Measurements from ENCODE around the gene NUP43. TPM values are rescaled to one million over a fixed set of nuclear protein-coding genes. Genes with fewer than 3 reads are reported as not detected.
A peak's percentile ranks its signal among the peaks of the same experiment; 100 is the strongest.
"Not testable (repeated sequence)": the region's sequence is repeated elsewhere in the genome, so short reads cannot be mapped to it uniquely, and the experiment has no call there.

The NUP43 gene
- polyA plus RNA-seq, 3 donors from 2014 or later, result 1.5 to 6.8 (median 2.9) TPM

- Mint-ChIP-seq H3K4me1 (peaks cover 12 to 37% of the 10 kb centered on the region in 2 donors), H3K4me3 (no peak overlapping the region), H3K27ac (peak overlapping the region in 2 of 6 donors; percentile 28 to 62), H3K27me3 (ENCODE audit: low read depth in 3 of 3) (peaks cover 0 to 2% (median 0%) of the 10 kb centered on the region in 3 donors), H3K9me3 (no peaks in the 10 kb centered on the region), H3K36me3 (peaks cover 0 to 4% (median 0%) of the 10 kb centered on the region in 3 donors)
- DNase-seq, result no peak
These were observed 9.3 kb upstream of the NUP43 start for GRCh38 chr6:149755300-149756260.

GRCh38 chr6:149754548-149754947, 8.2 kb upstream of the NUP43 start:
- H3K27me3 Mint-ChIP-seq (ENCODE audit: low read depth in 3 of 3), result peaks cover under 1 to 6% (median 2%) of the 10 kb centered on the region in 3 donors
- DNase-seq, result no peak
- no peaks in the 10 kb centered on the region for H3K36me3 Mint-ChIP-seq
- H3K9me3 Mint-ChIP-seq, result no peaks in the 10 kb centered on the region
- H3K27ac Mint-ChIP-seq, result no peak overlapping the region
- H3K4me3 Mint-ChIP-seq, result no peak overlapping the region
- peaks cover 15 to 35% of the 10 kb centered on the region in 2 donors for H3K4me1 Mint-ChIP-seq

DNA sequence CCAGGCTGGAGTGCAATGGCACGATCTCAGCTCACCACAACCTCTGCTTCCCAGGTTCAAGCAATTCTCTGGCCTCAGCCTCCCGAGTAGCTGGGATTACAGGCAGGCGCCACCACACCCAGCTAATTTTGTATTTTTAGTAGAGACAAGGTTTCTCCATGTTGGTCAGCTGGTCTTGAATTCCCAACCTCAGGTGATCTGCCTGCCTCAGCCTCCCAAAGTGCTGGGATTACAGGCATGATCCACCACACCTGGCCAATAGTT, 7.0 kb upstream of the NUP43 start:
- not testable (repeated sequence) for DNase-seq

DNA sequence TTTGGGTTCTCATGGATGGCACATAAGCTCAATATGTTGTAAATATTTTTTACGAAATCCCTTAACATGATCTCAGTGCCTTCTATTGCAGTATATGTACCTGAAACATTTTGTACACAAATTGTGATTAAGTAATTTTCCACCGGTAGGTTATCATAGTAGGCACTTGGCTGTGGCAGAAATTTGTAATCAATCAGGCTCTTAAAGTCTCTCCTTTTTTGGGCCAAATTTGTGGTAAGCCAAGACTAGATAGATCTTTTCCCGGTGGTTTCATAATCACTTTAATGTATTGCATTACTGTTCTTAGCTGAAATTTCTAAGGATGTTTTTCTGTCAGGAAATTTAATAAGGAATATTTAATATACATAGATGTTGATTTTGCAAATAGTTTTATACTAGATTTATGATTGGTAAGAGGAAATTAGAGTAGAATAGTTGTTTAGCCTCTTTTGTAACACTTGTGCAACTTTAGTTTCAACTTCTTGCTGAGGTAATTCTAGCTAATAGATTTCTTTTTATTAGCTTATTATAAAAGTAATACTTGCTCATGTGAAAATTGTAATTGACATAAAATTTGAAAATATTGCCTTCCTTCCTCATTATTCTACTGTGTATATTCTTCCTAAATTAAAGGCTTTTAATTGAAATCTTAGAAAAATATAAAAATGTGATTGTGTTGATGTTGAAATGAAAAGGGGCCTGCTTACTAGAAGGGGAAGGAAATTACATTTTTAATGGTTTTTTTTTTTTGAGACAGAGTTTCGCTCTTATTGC, 6.5 kb upstream of the NUP43 start:
- peak overlapping the region in 1 of 5 donors; percentile 12 for H3K4me3 Mint-ChIP-seq
- no peak for DNase-seq
- peaks cover 2 to 9% (median 2%) of the 10 kb centered on the region in 3 donors for H3K27me3 Mint-ChIP-seq (ENCODE audit: low read depth in 3 of 3)
- no peaks in the 10 kb centered on the region for H3K9me3 Mint-ChIP-seq
- no peaks in the 10 kb centered on the region for H3K36me3 Mint-ChIP-seq
- H3K27ac Mint-ChIP-seq, result no peak overlapping the region
- peaks cover 19 to 41% of the 10 kb centered on the region in 2 donors for H3K4me1 Mint-ChIP-seq

More for the DNA sequence above, 7.0 kb upstream of the NUP43 start:
- peaks cover 17 to 40% of the 10 kb centered on the region in 2 donors for H3K4me1 Mint-ChIP-seq
- H3K27me3 Mint-ChIP-seq (ENCODE audit: low read depth in 3 of 3); H3K4me3 Mint-ChIP-seq; H3K36me3 Mint-ChIP-seq; H3K9me3 Mint-ChIP-seq; H3K27ac Mint-ChIP-seq: not testable (repeated sequence)

- Mint-ChIP-seq H3K4me3 (peak overlapping the region in 2 of 5 donors; percentile 4 to 30), H3K27me3 (ENCODE audit: low read depth in 3 of 3) (peaks cover 2 to 14% (median 4%) of the 10 kb centered on the region in 3 donors), H3K4me1 (peaks cover 24 to 44% of the 10 kb centered on the region in 2 donors)
- not testable (repeated sequence) for H3K9me3 Mint-ChIP-seq, H3K27ac Mint-ChIP-seq, H3K36me3 Mint-ChIP-seq, DNase-seq
These were observed 5.6 kb upstream of the NUP43 start for GRCh38 chr6:149751920-149752319.

GRCh38 chr6:149751239-149751638, 4.9 kb upstream of the NUP43 start:
- Mint-ChIP-seq H3K9me3 (no peaks in the 10 kb centered on the region), H3K4me1 (peaks cover 31 to 50% of the 10 kb centered on the region in 2 donors), H3K27me3 (ENCODE audit: low read depth in 3 of 3) (peaks cover 6 to 21% (median 11%) of the 10 kb centered on the region in 3 donors), H3K36me3 (no peaks in the 10 kb centered on the region), H3K27ac (no peak overlapping the region), H3K4me3 (peak overlapping the region in 3 of 5 donors; percentile 84 to 89 (median 87))
- DNase-seq, result no peak

DNA sequence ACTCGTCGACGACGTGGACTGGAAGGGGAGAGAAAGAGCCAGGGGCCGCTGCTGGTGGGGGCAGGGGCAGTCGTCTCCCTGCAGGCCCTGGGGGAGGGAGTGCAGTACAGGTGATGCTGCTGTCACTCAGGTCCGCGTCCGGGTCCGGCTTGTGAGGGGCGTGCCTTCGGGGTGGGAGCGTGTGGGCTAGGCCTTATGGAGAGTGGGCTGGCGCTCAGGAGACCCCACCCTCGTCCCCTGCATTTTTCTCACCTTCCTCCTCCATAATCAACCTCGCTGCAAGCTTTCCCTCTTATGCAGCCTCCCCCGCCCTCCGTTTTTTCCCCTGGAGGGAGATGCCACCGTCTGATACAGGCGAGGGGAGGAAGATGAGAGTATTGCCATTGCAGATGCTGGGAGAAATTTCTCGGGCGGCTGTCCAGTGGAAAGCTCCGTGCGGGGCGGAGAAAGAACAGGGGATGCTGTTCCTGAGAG, 3.8 kb upstream of the NUP43 start:
- H3K4me1 Mint-ChIP-seq, result peaks cover 38 to 55% of the 10 kb centered on the region in 2 donors

GRCh38 chr6:149749594-149750135, 3.3 kb upstream of the NUP43 start, which contains the start of gene PCMT1:
Gene PCMT1, plus strand, starts transcription at chr6:149749741. Its CDS starts 161 bp downstream, at chr6:149749902.
- Mint-ChIP-seq H3K27ac (peak within 1 kb of the TSS; percentile 74 to 88 (median 86)), H3K4me1 (peaks cover 39 to 54% of the 10 kb centered on the region in 2 donors), H3K36me3 (no peaks in the 10 kb centered on the region), H3K27me3 (ENCODE audit: low read depth in 3 of 3) (peaks cover 6 to 23% (median 12%) of the 10 kb centered on the region in 3 donors), H3K4me3 (peak within 1 kb of the TSS; percentile 84 to 89 (median 84)), H3K9me3 (no peaks in the 10 kb centered on the region)
- peak; percentile 94 for DNase-seq

More for the DNA sequence above, 3.8 kb upstream of the NUP43 start:
- no peak for DNase-seq
- Mint-ChIP-seq H3K9me3 (no peaks in the 10 kb centered on the region), H3K27me3 (ENCODE audit: low read depth in 3 of 3) (peaks cover 6 to 23% (median 12%) of the 10 kb centered on the region in 3 donors), H3K27ac (peak overlapping the region; percentile 74 to 88 (median 84)), H3K4me3 (peak overlapping the region; percentile 84 to 89 (median 84)), H3K36me3 (no peaks in the 10 kb centered on the region)

DNA sequence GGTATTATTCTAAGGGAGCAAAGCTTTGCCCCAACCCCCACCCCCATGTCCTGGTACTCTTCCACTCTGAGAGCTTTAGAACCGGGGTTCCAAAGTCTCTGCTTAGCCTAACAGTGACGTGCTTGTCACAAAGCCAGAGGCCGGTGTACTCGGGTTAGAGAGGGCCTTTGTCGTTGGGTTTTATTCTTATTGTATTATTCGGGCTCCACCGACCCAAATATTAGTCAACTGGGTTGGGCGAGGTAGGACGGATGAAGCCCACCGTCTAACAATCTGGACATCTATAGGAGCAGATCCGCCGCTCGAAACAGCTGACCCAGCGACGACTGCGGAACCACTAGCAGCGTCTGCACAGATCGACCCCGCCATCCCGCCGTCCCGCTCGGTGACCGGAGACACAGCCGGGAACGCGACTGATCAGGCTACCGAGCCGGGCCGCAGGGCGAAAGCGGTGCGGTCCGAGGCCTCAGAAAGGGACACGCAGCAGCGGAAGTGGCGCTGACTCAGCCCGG, 2.8 kb upstream of the NUP43 start:
- peak overlapping the region; percentile 84 to 89 (median 84) for H3K4me3 Mint-ChIP-seq
- DNase-seq, H3K36me3 Mint-ChIP-seq, H3K9me3 Mint-ChIP-seq: not testable (repeated sequence)
- peak overlapping the region; percentile 74 to 87 (median 84) for H3K27ac Mint-ChIP-seq
- peaks cover 6 to 23% (median 12%) of the 10 kb centered on the region in 3 donors for H3K27me3 Mint-ChIP-seq (ENCODE audit: low read depth in 3 of 3)
- peaks cover 39 to 51% of the 10 kb centered on the region in 2 donors for H3K4me1 Mint-ChIP-seq

GRCh38 chr6:149745252-149745651, 1.1 kb downstream of the NUP43 start:
- H3K27me3 Mint-ChIP-seq (ENCODE audit: low read depth in 3 of 3), result peaks cover 6 to 23% (median 12%) of the 10 kb centered on the region in 3 donors
- peaks cover 31 to 34% of the 10 kb centered on the region in 2 donors for H3K4me1 Mint-ChIP-seq
- H3K9me3 Mint-ChIP-seq, DNase-seq: not testable (repeated sequence)
- H3K27ac Mint-ChIP-seq, result peak overlapping the region in 5 of 6 donors; percentile 87 to 92 (median 91)
- peaks cover 6 to 15% (median 9%) of the 10 kb centered on the region in 3 donors for H3K36me3 Mint-ChIP-seq
- peak overlapping the region; percentile 94 to 98 (median 95) for H3K4me3 Mint-ChIP-seq

- no peak for DNase-seq
- no peaks in the 10 kb centered on the region for H3K4me1 Mint-ChIP-seq
- H3K4me3 Mint-ChIP-seq, result no peak overlapping the region
- no peaks in the 10 kb centered on the region for H3K27me3 Mint-ChIP-seq (ENCODE audit: low read depth in 3 of 3)
- peaks cover 9 to 23% (median 10%) of the 10 kb centered on the region in 3 donors for H3K36me3 Mint-ChIP-seq
- H3K27ac Mint-ChIP-seq, result no peak overlapping the region
- no peaks in the 10 kb centered on the region for H3K9me3 Mint-ChIP-seq
These were observed 11.4 kb downstream of the NUP43 start for GRCh38 chr6:149734915-149735314.

DNA sequence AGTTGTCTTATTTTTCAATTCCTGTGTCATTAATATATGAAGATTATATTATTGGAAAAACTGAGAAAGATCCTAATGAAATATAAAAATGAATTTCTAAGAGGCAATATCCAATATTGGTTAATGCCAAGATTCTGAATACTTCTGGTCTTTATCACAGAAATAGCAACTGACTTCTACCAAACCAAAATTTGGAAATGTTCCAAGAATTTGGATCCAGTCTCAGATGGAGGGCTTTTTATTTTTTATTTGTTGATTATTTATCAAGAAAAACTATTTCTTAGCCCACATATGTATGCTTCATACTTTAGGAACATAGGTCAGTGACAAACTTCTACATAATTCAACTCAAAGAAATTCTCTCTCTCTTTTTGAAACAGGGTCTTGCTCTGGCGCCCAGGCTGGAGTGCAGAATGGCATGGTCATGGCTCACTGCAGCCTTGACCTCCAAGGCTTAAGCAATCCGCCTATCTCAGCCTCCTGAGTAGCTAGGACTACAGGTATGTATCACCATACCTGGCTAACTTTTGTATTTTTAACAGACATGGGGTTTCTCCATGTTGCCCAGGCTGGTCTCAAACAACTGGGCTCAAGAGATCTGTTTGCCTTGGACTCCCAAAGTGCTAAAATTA, 13.1 kb downstream of the NUP43 start:
- no peak for DNase-seq
- H3K27ac Mint-ChIP-seq, result no peak overlapping the region
- H3K4me1 Mint-ChIP-seq, result peaks cover 7 to 8% of the 10 kb centered on the region in 2 donors
- no peak overlapping the region for H3K4me3 Mint-ChIP-seq
- peaks cover 7 to 19% (median 10%) of the 10 kb centered on the region in 3 donors for H3K36me3 Mint-ChIP-seq
- no peaks in the 10 kb centered on the region for H3K9me3 Mint-ChIP-seq
- no peaks in the 10 kb centered on the region for H3K27me3 Mint-ChIP-seq (ENCODE audit: low read depth in 3 of 3)

DNA sequence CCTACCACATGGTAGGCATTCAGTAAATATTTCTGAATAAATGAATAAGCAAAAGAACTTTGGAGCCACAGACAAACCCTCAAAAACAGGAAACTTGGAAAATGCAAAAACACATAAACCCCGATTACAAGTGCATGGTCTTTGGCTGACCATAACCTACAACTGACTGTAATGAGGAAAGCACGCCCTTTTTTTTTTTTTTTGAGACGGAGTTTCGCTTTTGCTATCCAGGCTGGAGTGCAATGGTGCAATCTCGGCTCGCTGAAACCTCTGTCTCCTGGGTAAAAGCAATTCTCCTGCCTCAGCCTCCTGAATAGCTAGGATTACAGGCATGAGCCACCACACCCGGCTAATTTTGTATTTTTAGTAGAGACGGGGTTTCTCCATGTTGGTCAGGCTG, 16.5 kb downstream of the NUP43 start:
- H3K9me3 Mint-ChIP-seq, result no peaks in the 10 kb centered on the region
- peaks cover 10 to 22% (median 13%) of the 10 kb centered on the region in 3 donors for H3K36me3 Mint-ChIP-seq

More for the DNA sequence above, 16.5 kb downstream of the NUP43 start:
- Mint-ChIP-seq H3K4me1 (peaks cover 8 to 12% of the 10 kb centered on the region in 2 donors), H3K4me3 (no peak overlapping the region), H3K27ac (no peak overlapping the region), H3K27me3 (ENCODE audit: low read depth in 3 of 3) (no peaks in the 10 kb centered on the region)
- no peak for DNase-seq

Data from immature natural killer cell (primary cell).